Measurements from ENCODE around the gene SPINK4. TPM values are rescaled to one million over a fixed set of nuclear protein-coding genes. Genes with fewer than 3 reads are reported as not detected.

SPINK4 gene
- total RNA-seq, 1 experiment from 2014 or later: not detected

DNA sequence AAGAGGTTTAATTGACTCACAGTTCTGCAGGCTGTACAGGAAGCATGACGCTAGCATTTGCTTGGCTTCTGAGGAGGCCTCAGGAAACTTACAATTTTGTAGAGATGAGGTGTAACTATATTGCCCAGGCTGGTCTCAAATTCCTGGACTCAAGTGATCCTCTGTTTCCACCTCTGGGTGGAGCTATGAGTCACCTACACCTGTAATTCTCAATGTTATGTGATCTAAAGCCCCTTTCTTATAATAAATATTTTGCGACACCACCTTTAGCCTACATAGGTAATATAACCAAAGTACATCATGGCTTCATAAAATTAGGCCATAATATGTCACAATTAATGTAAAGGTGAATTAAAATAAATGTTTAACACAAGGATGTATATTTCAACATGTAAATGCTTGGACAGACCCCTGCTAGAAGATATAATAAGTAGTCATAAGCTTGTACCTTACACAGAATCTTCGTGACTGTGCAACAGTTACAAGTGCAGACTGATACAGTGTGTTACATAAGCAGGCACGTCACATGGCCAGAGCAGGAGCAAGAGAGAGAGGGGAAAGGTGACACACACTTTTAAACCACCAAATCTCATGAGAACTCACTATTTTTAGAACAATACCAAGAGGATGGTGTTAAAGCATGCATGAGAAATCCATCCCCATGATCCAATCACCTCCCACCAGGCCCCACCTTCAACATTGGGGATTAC, 29.8 kb upstream of the SPINK4 start (continued):
- TF ChIP-seq, protein P1, sequence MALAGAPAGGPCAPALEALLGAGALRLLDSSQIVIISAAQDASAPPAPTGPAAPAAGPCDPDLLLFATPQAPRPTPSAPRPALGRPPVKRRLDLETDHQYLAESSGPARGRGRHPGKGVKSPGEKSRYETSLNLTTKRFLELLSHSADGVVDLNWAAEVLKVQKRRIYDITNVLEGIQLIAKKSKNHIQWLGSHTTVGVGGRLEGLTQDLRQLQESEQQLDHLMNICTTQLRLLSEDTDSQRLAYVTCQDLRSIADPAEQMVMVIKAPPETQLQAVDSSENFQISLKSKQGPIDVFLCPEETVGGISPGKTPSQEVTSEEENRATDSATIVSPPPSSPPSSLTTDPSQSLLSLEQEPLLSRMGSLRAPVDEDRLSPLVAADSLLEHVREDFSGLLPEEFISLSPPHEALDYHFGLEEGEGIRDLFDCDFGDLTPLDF (CRISPR knock-in tag; IDR thresholded peaks at IDR 0.05): no peak
- no peak for TF ChIP-seq ZNF219 (CRISPR knock-in tag; IDR thresholded peaks at IDR 0.05; ENCODE audit: borderline replicate concordance)
- TF ChIP-seq, protein P2, sequence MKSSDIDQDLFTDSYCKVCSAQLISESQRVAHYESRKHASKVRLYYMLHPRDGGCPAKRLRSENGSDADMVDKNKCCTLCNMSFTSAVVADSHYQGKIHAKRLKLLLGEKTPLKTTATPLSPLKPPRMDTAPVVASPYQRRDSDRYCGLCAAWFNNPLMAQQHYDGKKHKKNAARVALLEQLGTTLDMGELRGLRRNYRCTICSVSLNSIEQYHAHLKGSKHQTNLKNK (CRISPR knock-in tag; IDR thresholded peaks at IDR 0.05): no peak
- no peak for TF ChIP-seq RELA (CRISPR knock-in tag; IDR thresholded peaks at IDR 0.05; ENCODE audit: borderline replicate concordance)
- TF ChIP-seq MYBL2 (CRISPR knock-in tag; IDR thresholded peaks at IDR 0.05): no peak

DNA sequence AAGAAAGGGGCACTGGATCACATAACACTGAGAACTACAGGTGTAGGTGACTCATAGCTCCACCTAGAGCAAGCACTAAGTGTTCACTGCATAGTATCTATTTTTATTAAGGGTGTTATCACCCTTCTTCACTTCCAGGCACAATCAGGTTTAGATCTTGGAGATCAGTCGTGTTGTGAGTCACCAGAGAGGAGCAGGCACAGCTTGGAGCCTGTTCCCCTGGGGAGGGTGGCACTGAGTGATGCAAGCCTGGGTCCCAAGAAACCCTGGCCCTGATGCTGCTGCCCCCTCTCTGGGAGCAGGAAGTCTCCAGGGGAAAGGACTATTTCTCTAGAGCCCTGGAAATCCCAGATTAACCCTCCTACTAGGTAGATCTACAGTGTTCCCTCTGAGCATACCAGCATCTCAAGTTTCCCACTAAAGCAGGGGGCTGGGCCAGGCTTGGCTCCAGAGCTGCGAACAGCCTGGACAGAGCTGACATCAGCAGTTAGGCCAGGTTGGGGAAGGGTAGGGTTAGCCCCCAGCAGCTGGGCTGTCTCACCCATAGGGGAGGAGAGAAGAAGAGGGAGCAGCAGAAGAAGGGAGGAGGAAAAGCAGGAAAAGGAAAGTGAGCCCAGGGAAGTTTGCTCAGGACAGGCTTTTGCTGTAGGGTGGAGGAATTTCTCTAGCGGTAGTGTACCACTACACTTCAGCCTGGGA, 28.1 kb upstream of the SPINK4 start:
- Mint-ChIP-seq H3K27me3 (ENCODE audit: low read depth) (no peaks in the 10 kb centered on the region; the same call in 1 of the 2 replicates), H3K9me3 (peaks cover 8% of the 10 kb centered on the region), H3K4me1 (peaks cover 11% of the 10 kb centered on the region; the same call in 1 of the 2 replicates), H3K4me3 (no peak overlapping the region), H3K27ac (peak overlapping the region; percentile 65), H3K36me3 (no peaks in the 10 kb centered on the region)
- CTCF ChIA-PET: interaction anchor here (0.9 to 1.9 kb wide), 4 partner anchors 9 to 21 kb away, joined by 3 to 6 read pairs (median 3); no protein-coding TSS in a partner anchor
- ATAC-seq (peak; percentile 90), DNase-seq (ENCODE audit: low spot score) (peak; percentile 31)
- POLR2A ChIA-PET: interaction anchor here (1.2 kb wide), 1 partner anchor 187 kb away, joined by 3 read pairs; the partner anchor contains the start of gene DNAJA1
- TF ChIP-seq, protein P3, sequence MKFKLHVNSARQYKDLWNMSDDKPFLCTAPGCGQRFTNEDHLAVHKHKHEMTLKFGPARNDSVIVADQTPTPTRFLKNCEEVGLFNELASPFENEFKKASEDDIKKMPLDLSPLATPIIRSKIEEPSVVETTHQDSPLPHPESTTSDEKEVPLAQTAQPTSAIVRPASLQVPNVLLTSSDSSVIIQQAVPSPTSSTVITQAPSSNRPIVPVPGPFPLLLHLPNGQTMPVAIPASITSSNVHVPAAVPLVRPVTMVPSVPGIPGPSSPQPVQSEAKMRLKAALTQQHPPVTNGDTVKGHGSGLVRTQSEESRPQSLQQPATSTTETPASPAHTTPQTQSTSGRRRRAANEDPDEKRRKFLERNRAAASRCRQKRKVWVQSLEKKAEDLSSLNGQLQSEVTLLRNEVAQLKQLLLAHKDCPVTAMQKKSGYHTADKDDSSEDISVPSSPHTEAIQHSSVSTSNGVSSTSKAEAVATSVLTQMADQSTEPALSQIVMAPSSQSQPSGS (CRISPR knock-in tag; IDR thresholded peaks at IDR 0.05; ENCODE audit: borderline replicate concordance, low read depth): no peak
- TF ChIP-seq KAT7 (CRISPR knock-in tag; IDR thresholded peaks at IDR 0.05; ENCODE audit: borderline replicate concordance) (no peak), GABPB1 (CRISPR knock-in tag; IDR thresholded peaks at IDR 0.05) (no peak), ZNF423 (CRISPR knock-in tag; IDR thresholded peaks at IDR 0.05) (peak; percentile 20; the same call in 1 of the 2 replicates)

DNA sequence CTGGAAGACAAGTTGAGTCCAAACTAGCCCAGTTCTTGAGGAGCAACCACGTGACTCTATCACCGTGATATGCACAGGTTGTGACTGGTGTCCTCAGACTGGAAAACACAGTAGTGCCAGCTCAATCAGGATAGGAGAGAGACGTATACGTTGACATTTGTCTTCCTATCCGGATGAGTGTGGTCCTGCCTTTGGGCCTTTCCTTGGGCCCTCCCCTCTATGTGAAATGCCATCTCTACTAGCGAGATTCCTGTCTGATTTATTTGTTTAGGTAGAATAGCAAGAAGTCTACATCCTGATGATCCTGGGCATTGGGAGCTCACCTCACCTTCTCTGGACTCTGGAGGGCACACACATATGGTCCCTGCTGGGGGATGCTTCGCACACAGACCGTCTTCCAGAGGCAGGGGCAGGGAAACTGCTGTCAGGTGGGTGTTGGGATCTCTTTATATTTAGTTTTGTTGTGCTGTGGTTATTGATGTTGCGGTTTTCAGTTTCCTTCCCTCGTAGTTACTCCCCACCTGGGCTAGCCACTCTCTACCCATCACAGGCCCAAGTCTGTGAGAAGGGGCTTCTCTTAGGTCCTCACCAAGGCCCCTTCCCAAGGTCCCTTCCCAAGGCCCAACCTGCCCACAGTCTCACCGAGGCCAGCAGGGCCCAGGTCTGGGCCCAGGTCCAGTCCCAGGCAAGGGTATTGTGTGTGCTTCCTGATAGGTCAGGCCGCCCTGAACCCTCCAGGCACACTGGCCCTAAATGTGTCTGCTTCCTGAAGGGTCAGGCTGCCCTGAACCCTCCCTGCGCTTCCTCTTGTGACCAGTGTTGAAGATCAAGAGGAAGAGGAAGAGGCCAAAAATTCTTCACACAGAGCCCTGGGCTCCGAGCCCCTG, 19.0 kb upstream of the SPINK4 start:
- DNase-seq (ENCODE audit: low spot score) (no peak), ATAC-seq (no peak)
- Mint-ChIP-seq H3K36me3 (no peaks in the 10 kb centered on the region), H3K4me3 (no peak overlapping the region), H3K27ac (no peak overlapping the region), H3K9me3 (no peaks in the 10 kb centered on the region), H3K27me3 (ENCODE audit: low read depth) (no peaks in the 10 kb centered on the region; the same call in none of the 2 replicates), H3K4me1 (no peaks in the 10 kb centered on the region)
- ChIA-PET CTCF (no interaction called here), POLR2A (no interaction called here)
- TF ChIP-seq RELA (CRISPR knock-in tag; IDR thresholded peaks at IDR 0.05; ENCODE audit: borderline replicate concordance): no peak
- no peak for TF ChIP-seq NR3C1 (CRISPR knock-in tag; conservative IDR thresholded peaks at IDR 0.05; ENCODE audit: low read depth)
- TF ChIP-seq OVOL2 (CRISPR knock-in tag; IDR thresholded peaks at IDR 0.05; ENCODE audit: borderline replicate concordance): no peak
- TF ChIP-seq, protein P4, sequence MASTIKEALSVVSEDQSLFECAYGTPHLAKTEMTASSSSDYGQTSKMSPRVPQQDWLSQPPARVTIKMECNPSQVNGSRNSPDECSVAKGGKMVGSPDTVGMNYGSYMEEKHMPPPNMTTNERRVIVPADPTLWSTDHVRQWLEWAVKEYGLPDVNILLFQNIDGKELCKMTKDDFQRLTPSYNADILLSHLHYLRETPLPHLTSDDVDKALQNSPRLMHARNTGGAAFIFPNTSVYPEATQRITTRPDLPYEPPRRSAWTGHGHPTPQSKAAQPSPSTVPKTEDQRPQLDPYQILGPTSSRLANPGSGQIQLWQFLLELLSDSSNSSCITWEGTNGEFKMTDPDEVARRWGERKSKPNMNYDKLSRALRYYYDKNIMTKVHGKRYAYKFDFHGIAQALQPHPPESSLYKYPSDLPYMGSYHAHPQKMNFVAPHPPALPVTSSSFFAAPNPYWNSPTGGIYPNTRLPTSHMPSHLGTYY (CRISPR knock-in tag; IDR thresholded peaks at IDR 0.05): no peak
- TF ChIP-seq, protein P2 (CRISPR knock-in tag; IDR thresholded peaks at IDR 0.05): no peak
- TF ChIP-seq, protein P5, sequence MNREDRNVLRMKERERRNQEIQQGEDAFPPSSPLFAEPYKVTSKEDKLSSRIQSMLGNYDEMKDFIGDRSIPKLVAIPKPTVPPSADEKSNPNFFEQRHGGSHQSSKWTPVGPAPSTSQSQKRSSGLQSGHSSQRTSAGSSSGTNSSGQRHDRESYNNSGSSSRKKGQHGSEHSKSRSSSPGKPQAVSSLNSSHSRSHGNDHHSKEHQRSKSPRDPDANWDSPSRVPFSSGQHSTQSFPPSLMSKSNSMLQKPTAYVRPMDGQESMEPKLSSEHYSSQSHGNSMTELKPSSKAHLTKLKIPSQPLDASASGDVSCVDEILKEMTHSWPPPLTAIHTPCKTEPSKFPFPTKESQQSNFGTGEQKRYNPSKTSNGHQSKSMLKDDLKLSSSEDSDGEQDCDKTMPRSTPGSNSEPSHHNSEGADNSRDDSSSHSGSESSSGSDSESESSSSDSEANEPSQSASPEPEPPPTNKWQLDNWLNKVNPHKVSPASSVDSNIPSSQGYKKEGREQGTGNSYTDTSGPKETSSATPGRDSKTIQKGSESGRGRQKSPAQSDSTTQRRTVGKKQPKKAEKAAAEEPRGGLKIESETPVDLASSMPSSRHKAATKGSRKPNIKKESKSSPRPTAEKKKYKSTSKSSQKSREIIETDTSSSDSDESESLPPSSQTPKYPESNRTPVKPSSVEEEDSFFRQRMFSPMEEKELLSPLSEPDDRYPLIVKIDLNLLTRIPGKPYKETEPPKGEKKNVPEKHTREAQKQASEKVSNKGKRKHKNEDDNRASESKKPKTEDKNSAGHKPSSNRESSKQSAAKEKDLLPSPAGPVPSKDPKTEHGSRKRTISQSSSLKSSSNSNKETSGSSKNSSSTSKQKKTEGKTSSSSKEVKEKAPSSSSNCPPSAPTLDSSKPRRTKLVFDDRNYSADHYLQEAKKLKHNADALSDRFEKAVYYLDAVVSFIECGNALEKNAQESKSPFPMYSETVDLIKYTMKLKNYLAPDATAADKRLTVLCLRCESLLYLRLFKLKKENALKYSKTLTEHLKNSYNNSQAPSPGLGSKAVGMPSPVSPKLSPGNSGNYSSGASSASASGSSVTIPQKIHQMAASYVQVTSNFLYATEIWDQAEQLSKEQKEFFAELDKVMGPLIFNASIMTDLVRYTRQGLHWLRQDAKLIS (CRISPR knock-in tag; IDR thresholded peaks at IDR 0.05; ENCODE audit: borderline replicate concordance): no peak
- TF ChIP-seq, protein P6, sequence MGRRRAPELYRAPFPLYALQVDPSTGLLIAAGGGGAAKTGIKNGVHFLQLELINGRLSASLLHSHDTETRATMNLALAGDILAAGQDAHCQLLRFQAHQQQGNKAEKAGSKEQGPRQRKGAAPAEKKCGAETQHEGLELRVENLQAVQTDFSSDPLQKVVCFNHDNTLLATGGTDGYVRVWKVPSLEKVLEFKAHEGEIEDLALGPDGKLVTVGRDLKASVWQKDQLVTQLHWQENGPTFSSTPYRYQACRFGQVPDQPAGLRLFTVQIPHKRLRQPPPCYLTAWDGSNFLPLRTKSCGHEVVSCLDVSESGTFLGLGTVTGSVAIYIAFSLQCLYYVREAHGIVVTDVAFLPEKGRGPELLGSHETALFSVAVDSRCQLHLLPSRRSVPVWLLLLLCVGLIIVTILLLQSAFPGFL (CRISPR knock-in tag; IDR thresholded peaks at IDR 0.05; ENCODE audit: borderline replicate concordance): no peak
- no peak for TF ChIP-seq GTF2I (CRISPR knock-in tag; conservative IDR thresholded peaks at IDR 0.05)
- TF ChIP-seq, protein P7, sequence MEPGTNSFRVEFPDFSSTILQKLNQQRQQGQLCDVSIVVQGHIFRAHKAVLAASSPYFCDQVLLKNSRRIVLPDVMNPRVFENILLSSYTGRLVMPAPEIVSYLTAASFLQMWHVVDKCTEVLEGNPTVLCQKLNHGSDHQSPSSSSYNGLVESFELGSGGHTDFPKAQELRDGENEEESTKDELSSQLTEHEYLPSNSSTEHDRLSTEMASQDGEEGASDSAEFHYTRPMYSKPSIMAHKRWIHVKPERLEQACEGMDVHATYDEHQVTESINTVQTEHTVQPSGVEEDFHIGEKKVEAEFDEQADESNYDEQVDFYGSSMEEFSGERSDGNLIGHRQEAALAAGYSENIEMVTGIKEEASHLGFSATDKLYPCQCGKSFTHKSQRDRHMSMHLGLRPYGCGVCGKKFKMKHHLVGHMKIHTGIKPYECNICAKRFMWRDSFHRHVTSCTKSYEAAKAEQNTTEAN (CRISPR knock-in tag; IDR thresholded peaks at IDR 0.05): no peak
- TF ChIP-seq NFATC4 (CRISPR knock-in tag; IDR thresholded peaks at IDR 0.05): no peak
